ENCODE data around the gene INO80C.

DNA sequence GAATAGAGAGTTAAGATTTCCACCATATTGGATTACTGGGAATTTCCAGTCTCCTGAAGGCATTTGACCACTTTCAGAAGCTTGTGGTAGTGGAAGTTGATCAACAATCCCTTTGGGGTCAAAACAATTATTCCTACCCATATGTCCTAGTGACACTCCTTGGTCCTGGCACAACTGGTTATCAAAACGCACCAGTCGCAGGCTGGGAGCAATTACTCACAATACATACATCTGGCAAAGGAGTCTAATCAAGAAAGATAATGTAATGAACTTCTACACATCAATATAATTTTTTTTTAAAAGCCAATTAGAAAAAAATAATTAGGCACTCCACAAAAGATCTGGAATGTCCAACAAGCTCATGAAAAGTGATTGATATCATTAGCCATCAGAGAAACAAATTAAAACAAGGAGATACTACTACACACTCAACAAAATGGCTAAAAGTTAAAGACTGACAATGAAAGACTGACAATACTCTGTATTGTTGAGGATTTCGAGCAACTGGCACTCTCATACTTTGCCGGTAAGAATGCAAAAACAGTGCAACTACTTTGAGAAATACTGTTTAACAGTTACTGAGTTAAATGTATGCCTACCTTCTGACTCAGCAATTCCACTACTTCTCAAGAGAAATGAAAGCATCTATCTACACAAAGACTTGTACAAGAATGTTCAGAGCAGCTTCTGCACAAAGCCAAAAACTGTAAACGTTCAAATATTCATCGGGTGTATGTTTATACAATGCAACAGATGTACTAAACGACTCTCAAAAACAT, 2.0 kb downstream of the INO80C start:
- TF ChIP-seq, protein P1, sequence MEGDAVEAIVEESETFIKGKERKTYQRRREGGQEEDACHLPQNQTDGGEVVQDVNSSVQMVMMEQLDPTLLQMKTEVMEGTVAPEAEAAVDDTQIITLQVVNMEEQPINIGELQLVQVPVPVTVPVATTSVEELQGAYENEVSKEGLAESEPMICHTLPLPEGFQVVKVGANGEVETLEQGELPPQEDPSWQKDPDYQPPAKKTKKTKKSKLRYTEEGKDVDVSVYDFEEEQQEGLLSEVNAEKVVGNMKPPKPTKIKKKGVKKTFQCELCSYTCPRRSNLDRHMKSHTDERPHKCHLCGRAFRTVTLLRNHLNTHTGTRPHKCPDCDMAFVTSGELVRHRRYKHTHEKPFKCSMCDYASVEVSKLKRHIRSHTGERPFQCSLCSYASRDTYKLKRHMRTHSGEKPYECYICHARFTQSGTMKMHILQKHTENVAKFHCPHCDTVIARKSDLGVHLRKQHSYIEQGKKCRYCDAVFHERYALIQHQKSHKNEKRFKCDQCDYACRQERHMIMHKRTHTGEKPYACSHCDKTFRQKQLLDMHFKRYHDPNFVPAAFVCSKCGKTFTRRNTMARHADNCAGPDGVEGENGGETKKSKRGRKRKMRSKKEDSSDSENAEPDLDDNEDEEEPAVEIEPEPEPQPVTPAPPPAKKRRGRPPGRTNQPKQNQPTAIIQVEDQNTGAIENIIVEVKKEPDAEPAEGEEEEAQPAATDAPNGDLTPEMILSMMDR (IDR thresholded peaks at IDR 0.05): no peak
- no peak for TF ChIP-seq POLR2AphosphoS5 (IDR thresholded peaks at IDR 0.05)
- no peak for TF ChIP-seq EP300 (IDR thresholded peaks at IDR 0.05)
- no peak for TF ChIP-seq POLR2A (IDR thresholded peaks at IDR 0.05)
